Testis (tissue), 2 donors: Measurements from ENCODE around the gene CGB1.

Experiments used
- POLR2A ChIP-seq: fragments of 450-650 bp; IDR thresholded peaks from one replicate; pipeline ENCODE4 v1.6.1; 2017; ENCODE audit warnings: antibody characterized with exemption, mild to moderate bottlenecking, moderate library complexity
- TF ChIP-seq, protein P1 (sequence below), 3 experiments: fragments of 450-650 bp in 2 of 3; fragments of 200-600 bp in 1 of 3; sonication (generic) in 1 of 3; IDR thresholded peaks; one replicate each; pipeline ENCODE4 v1.5.1; 2016 to 2019; ENCODE audit warnings: antibody characterized with exemption in 3 of 3, mild to moderate bottlenecking in 2 of 3, moderate library complexity in 1 of 3

DNA sequence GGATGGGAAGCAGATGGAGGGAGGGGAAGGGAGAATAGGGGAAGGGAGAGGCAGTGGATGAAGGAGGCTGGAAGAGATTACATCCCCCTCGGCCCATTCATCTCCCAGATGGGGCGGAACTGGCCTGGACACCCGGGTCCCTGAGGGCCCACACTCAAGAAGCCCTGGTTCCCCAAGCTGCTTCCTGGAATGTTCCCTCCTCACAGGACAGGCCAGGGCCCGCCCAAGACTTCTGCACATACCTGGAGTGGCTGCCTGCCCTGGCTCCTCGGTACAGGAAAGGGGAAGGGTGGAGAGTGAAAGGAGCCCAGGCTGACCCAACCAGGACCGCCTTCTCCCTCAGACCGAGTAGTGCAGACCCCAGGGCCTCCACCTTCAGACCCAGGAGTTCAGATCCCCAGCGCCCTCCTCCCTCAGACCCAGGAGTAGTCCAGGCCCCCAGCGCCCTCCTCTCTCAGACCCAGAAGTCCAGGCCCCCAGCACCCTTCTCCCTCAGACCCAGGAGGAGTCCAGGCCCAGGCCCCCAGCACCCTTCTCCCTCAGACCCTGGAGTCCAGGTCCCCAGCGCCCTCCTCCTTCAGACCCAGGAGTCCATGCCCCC is 27.4 kb upstream of the CGB1 start:
- TF ChIP-seq, protein P1, sequence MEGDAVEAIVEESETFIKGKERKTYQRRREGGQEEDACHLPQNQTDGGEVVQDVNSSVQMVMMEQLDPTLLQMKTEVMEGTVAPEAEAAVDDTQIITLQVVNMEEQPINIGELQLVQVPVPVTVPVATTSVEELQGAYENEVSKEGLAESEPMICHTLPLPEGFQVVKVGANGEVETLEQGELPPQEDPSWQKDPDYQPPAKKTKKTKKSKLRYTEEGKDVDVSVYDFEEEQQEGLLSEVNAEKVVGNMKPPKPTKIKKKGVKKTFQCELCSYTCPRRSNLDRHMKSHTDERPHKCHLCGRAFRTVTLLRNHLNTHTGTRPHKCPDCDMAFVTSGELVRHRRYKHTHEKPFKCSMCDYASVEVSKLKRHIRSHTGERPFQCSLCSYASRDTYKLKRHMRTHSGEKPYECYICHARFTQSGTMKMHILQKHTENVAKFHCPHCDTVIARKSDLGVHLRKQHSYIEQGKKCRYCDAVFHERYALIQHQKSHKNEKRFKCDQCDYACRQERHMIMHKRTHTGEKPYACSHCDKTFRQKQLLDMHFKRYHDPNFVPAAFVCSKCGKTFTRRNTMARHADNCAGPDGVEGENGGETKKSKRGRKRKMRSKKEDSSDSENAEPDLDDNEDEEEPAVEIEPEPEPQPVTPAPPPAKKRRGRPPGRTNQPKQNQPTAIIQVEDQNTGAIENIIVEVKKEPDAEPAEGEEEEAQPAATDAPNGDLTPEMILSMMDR (IDR thresholded peaks at IDR 0.05): no peak
- no peak for TF ChIP-seq POLR2A
